ENCODE results near the gene CHRNA4. TPM values are rescaled to one million over a fixed set of nuclear protein-coding genes. Genes with fewer than 3 reads are reported as not detected.

CHRNA4 gene
- total RNA-seq, 3 donors from 2014 or later, result not detected

- ATAC-seq, result no peak
Observed at GRCh38 chr20:63394920-63395455, 33.8 kb upstream of the CHRNA4 start.

DNA sequence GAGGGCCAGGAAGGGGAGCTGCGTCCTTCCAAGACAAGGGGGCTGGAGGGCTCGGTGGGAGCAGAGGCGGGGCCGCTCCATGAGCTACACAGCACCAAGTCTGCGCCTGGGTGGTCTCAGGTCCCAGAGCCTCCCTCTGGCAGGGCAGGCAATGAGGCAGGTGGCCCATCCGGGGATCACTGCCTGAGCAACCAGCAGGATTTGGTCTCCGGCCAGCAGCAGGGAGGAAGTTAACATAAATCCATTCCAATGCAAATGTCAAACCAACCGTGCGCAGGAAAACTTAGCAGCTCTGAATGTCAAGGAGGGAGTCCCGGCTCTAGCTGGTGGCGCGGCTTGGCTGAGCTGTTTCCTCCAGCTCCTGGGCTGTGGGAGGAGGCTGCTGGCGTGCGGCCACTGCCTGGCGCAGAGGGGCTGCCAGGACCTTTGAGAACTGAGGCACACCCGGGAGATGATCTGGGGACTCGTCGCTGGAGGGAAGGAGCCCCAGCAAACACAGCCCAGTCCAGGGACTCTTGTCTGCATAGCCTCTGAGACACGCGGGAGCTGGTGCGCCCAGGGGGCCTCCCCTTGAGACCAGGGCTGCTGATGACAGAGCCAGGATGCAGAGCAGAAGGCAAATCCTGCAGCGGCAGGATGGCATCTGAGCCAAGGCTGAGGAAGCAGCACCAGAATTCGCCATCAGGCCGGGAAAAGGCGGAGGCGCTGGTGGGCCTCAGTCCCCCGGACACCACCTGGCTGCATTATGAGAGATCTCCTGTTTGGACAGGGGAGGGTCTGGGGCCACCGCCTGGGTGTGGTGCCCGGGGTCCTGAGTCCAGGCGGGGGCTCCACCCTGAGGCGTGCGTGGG lies 33.1 kb upstream of the CHRNA4 start:
- no peaks in the 10 kb centered on the region for H3K36me3 ChIP-seq (ENCODE audit: low read depth)
- no peak overlapping the region for H3K4me3 ChIP-seq
- intact Hi-C loops (cut with DNase I, micrococcal nuclease), result no loop called here
- TF ChIP-seq, protein P1, sequence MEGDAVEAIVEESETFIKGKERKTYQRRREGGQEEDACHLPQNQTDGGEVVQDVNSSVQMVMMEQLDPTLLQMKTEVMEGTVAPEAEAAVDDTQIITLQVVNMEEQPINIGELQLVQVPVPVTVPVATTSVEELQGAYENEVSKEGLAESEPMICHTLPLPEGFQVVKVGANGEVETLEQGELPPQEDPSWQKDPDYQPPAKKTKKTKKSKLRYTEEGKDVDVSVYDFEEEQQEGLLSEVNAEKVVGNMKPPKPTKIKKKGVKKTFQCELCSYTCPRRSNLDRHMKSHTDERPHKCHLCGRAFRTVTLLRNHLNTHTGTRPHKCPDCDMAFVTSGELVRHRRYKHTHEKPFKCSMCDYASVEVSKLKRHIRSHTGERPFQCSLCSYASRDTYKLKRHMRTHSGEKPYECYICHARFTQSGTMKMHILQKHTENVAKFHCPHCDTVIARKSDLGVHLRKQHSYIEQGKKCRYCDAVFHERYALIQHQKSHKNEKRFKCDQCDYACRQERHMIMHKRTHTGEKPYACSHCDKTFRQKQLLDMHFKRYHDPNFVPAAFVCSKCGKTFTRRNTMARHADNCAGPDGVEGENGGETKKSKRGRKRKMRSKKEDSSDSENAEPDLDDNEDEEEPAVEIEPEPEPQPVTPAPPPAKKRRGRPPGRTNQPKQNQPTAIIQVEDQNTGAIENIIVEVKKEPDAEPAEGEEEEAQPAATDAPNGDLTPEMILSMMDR (IDR thresholded peaks at IDR 0.05), result no peak
- no peaks in the 10 kb centered on the region for H3K4me1 ChIP-seq (ENCODE audit: low read depth)
- DNase-seq, result no peak
- H3K9me3 ChIP-seq, result no peaks in the 10 kb centered on the region
- no peak for ATAC-seq

More at GRCh38 chr20:63394920-63395455, 33.8 kb upstream of the CHRNA4 start:
- Histone ChIP-seq H3K4me3 (no peak overlapping the region), H3K36me3 (ENCODE audit: low read depth) (no peaks in the 10 kb centered on the region), H3K4me1 (ENCODE audit: low read depth) (no peaks in the 10 kb centered on the region), H3K9me3 (no peaks in the 10 kb centered on the region)
- TF ChIP-seq, protein P1 (IDR thresholded peaks at IDR 0.05), result no peak
- intact Hi-C loops (cut with DNase I, micrococcal nuclease), result no loop called here
- DNase-seq, result no peak

DNA sequence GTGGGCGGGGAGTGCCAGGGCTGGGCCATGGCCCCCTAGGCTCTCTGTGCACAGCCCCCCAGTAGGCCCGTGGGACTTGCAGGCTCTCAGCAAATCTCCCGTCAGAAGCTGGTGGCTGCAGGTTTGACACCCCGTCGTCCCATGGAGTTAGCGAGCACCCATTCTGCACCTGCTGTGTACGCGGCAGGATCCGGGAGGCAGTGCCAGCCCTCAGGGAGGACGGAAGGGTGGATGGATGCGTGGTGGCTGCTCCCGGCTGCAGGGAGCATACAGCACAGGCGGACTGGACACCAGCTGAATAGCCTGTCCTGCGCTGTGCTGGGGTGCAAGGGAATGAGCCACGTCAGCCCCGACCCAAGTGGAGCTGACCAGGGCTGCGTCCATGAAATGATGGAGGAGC lies 32.4 kb upstream of the CHRNA4 start:
- TF ChIP-seq, protein P1 (IDR thresholded peaks at IDR 0.05), result no peak

DNA sequence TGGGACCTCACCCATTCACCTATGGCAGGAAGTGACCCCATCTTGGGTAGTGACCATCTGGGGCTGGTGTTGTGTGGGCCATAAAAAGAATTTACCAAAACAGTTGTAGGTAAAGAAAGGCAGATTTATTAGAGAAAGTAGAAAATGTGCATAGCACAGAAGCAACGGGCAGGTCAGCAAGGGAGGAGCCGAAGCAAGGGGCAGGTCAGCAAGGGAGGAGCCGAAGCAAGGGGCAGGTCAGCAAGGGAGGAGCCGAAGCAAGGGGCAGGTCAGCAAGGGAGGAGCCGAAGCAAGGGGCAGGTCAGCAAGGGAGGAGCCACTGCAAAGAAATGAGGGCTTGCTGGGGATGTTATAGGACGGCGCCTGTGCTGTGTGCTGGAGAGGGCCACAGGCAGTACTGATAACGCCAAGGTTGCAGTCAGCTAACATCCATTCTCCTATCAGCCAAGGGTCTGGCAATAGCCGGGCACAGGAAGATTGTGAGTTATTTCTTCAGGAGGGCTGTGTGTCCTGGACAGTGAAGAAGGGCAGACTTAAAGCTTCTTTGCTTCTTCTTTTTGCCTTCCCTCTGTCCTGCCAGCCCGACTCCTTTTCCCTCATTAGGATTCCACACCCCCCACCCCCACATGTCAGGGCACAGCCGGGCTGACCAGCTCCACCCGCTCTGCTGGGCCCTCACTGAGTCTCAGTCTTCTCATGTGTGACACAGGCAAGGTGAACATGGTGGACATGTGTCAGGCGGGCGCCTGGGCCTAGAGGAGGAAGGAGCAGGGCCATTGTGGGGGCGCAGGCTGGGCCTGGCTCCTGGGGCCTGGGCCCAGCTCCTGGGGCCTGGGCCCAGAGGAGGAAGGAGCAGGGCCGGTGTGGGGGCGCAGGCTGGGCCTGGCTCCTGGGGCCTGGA lies 31.6 kb upstream of the CHRNA4 start:
- TF ChIP-seq, protein P1 (IDR thresholded peaks at IDR 0.05), result no peak
- DNase-seq, result no peak
- Histone ChIP-seq H3K9me3 (no peaks in the 10 kb centered on the region), H3K36me3 (ENCODE audit: low read depth) (no peaks in the 10 kb centered on the region), H3K4me1 (ENCODE audit: low read depth) (no peaks in the 10 kb centered on the region), H3K4me3 (no peak overlapping the region)
- intact Hi-C loops (cut with DNase I, micrococcal nuclease), result no loop called here
- ATAC-seq, result no peak

More for the DNA sequence above, 32.4 kb upstream of the CHRNA4 start:
- Histone ChIP-seq H3K36me3 (ENCODE audit: low read depth) (no peaks in the 10 kb centered on the region), H3K4me1 (ENCODE audit: low read depth) (no peaks in the 10 kb centered on the region), H3K9me3 (no peaks in the 10 kb centered on the region), H3K4me3 (no peak overlapping the region)
- ATAC-seq (no peak), DNase-seq (no peak)
- intact Hi-C loops (cut with DNase I, micrococcal nuclease), result no loop called here

- TF ChIP-seq, protein P1 (IDR thresholded peaks at IDR 0.05), result no peak
- intact Hi-C loops (cut with DNase I, micrococcal nuclease), result no loop called here
- no peak for DNase-seq
Observed at GRCh38 chr20:63387917-63388316, 26.8 kb upstream of the CHRNA4 start.

More at GRCh38 chr20:63387917-63388316, 26.8 kb upstream of the CHRNA4 start:
- Histone ChIP-seq H3K4me1 (ENCODE audit: low read depth) (no peaks in the 10 kb centered on the region), H3K4me3 (no peak overlapping the region), H3K36me3 (ENCODE audit: low read depth) (no peaks in the 10 kb centered on the region), H3K9me3 (peaks cover 13% of the 10 kb centered on the region)
- no peak for ATAC-seq

Measured in mucosa of descending colon (tissue), 3 donors.